ENCODE measurements around the gene ALDH1L2.
A peak's percentile ranks its signal among the peaks of the same experiment; 100 is the strongest.
"Not testable (repeated sequence)": the region's sequence is repeated elsewhere in the genome, so short reads cannot be mapped to it uniquely, and the experiment has no call there.

The ALDH1L2 gene

DNA sequence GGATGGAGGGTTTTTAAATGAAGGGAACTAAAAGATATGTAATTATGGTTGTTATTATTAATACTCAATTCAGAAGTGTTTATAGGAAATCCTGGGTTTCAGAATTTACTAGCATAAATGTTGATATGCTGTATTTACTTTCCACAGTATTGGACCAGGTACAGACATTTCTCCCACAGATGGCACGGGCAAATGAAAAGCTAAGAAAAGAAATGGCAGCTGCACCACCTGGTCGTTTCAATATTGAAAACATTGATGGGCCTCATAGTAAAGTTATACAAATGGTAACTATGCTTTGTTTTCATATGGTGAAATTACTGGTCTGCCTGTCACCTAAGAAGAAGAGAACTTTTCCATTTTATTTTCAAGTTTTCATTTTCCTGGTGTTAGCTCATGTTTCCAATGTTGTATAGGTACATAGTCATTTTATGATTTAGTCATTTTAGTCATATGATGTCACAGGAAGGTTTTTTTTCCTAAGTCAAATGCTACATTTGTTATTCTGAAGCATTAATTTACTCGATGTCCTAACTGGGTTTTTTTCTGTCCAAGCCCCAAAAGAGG lies 92.6 kb downstream of the ALDH1L2 start:
- H3K27ac Mint-ChIP-seq, result no peak overlapping the region
- no peaks in the 10 kb centered on the region for H3K27me3 Mint-ChIP-seq
- no peak overlapping the region for H3K4me3 Mint-ChIP-seq
- H3K9me3 Mint-ChIP-seq, result no peaks in the 10 kb centered on the region
- peaks cover 84% of the 10 kb centered on the region for H3K36me3 Mint-ChIP-seq (ENCODE audit: low read depth)
- H3K4me1 Mint-ChIP-seq (ENCODE audit: low read depth), result peaks cover 45% of the 10 kb centered on the region

DNA sequence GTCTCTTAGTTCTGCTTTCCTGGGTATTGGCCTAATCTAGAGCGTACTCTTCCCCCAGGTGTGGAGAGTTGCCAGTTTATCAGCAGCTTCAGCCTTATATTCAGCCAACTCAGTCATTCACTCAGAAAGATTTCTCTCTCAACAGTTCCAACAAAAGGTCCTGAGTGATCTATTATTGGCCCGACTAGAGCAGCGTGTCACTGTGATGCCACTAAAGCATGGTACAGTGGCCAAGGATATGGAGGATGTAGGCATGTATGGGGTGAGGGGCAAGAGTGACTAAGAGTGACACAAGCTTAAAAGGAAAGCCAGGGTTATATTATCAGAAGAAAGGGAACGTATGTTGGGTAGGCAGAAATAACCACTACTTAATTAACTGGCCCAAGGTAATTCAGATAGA lies 93.3 kb downstream of the ALDH1L2 start:
- H3K9me3 Mint-ChIP-seq, result no peaks in the 10 kb centered on the region
- peaks cover 81% of the 10 kb centered on the region for H3K36me3 Mint-ChIP-seq (ENCODE audit: low read depth)
- H3K27ac Mint-ChIP-seq, result no peak overlapping the region
- H3K27me3 Mint-ChIP-seq, result no peaks in the 10 kb centered on the region
- peaks cover 47% of the 10 kb centered on the region for H3K4me1 Mint-ChIP-seq (ENCODE audit: low read depth)
- no peak overlapping the region for H3K4me3 Mint-ChIP-seq

DNA sequence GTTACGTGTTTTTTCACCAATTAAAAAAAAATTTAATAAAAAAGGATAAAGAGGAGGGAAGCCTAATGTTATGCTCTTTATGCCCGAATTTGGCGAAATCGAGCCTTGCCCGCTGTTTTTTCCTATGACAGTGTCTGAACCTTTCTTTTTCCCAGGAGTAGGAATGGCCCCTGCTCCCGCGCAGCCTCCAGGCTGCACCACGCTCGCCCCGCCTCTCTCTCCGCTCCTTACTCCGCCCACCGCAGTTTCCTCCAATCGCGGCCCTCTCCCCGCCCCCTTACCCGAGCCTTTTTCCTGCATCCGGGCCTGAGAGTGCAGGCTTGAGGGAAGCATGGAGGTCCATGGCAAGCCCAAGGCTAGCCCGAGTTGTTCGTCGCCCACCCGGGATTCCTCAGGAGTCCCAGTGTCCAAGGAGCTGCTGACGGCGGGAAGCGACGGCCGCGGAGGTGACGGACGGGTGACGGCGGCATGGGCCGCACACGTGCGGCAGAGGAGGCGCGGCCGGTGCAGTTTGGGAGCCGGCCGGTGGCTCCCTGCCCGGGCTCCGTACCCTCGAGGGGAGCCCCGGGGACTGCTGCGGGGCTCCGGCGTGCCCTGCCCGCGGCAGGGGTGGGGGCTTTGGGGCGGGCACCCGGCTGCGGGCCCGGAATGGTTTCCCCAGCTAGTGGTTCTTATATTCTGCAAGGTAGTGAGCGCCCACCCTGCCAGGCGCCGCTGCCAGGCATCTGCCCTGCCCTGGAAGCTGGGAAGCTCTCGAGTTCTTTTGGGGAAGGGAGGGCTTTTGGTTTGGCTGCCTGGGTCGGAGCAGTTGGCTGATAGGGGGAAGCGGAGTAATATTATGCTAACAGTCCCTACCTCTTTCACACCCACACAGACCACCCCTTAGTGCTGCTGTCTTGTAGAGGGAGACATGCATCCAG lies 98.0 kb downstream of the ALDH1L2 start, which contains the start of gene NOPCHAP1:
Gene NOPCHAP1 (plus strand): TSS at position 295 of the 920 bp plus-strand sequence. CDS start 37 bp downstream, at position 332.
- H3K27me3 Mint-ChIP-seq, result peaks cover 4% of the 10 kb centered on the region
- H3K9me3 Mint-ChIP-seq, result no peaks in the 10 kb centered on the region
- H3K36me3 Mint-ChIP-seq (ENCODE audit: low read depth), result peaks cover 41% of the 10 kb centered on the region
- H3K4me3 Mint-ChIP-seq, result peak within 1 kb of the TSS; percentile 90
- H3K4me1 Mint-ChIP-seq (ENCODE audit: low read depth), result peaks cover 49% of the 10 kb centered on the region
- H3K27ac Mint-ChIP-seq, result peak within 1 kb of the TSS; percentile 75

DNA sequence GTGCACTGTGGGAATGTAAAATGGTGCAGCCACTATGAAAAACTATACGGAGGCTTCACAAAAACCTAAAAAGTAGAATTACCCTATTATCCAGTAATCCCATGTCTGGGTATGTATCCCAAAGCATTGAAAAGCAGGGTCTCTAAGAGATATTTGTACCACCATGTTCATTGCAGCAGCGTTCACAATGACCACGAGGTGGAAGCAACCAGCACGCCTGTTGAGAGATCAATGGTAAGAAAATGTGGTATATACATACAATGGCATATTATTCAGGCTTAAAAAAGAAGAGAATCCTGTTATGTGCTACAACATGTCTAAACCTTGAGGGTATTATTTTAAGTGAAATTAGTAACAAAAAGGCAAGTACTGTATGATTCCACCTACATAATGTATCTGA lies 99.1 kb downstream of the ALDH1L2 start:
- no peak overlapping the region for H3K27ac Mint-ChIP-seq
- no peaks in the 10 kb centered on the region for H3K9me3 Mint-ChIP-seq
- peak overlapping the region; percentile 90 for H3K4me3 Mint-ChIP-seq

DNA sequence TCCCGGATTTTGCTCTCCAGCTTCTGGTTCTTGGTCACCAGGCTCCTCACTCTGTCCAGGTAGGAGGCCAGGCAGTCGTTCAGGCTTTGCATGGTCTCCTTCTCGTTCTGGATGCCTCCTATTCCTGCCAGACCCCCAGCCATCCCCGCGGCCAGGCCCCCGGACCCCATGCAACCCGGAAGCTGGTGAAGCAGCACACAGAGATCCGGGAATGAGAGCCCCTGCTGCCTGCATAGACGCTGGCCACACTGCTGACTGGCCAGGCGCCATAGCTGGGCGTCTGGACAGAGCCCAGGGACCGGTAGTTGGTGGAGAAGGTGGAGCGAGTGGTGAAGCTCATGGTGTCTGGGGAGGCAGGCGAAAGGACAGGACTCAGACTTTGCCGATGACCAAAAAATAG lies 106.6 kb downstream of the ALDH1L2 start:
- H3K4me3 Mint-ChIP-seq; H3K27ac Mint-ChIP-seq; H3K9me3 Mint-ChIP-seq; H3K27me3 Mint-ChIP-seq; H3K36me3 Mint-ChIP-seq (ENCODE audit: low read depth): not testable (repeated sequence)
- H3K4me1 Mint-ChIP-seq (ENCODE audit: low read depth), result peaks cover 12% of the 10 kb centered on the region

More for the DNA sequence above, 99.1 kb downstream of the ALDH1L2 start:
- H3K36me3 Mint-ChIP-seq (ENCODE audit: low read depth), result peaks cover 30% of the 10 kb centered on the region
- H3K4me1 Mint-ChIP-seq (ENCODE audit: low read depth), result peaks cover 41% of the 10 kb centered on the region
- H3K27me3 Mint-ChIP-seq, result peaks cover 4% of the 10 kb centered on the region

DNA sequence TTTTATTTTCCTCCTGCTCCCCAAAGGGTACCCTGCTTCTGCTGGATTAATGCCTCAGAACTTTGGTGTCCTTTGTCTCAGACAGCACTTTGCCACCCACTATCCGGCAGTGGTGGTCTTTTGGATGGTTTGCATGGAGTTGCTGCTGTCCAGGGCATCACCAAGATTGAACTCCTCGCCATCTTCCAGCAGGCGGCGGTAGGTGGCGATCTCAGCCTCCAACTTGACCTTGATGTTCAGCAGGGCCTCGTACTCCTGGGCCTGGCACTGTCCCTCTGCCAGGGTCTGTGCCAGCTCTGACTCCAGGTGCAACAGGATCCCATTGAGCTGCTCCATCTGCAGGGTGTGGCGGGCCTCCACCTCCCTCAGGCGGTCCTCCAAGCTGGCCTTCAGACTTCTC lies 107.6 kb downstream of the ALDH1L2 start:
- Mint-ChIP-seq H3K9me3 (no peaks in the 10 kb centered on the region), H3K27ac (no peak overlapping the region), H3K4me1 (ENCODE audit: low read depth) (peaks cover 12% of the 10 kb centered on the region), H3K36me3 (ENCODE audit: low read depth) (no peaks in the 10 kb centered on the region), H3K4me3 (no peak overlapping the region), H3K27me3 (no peaks in the 10 kb centered on the region)

DNA sequence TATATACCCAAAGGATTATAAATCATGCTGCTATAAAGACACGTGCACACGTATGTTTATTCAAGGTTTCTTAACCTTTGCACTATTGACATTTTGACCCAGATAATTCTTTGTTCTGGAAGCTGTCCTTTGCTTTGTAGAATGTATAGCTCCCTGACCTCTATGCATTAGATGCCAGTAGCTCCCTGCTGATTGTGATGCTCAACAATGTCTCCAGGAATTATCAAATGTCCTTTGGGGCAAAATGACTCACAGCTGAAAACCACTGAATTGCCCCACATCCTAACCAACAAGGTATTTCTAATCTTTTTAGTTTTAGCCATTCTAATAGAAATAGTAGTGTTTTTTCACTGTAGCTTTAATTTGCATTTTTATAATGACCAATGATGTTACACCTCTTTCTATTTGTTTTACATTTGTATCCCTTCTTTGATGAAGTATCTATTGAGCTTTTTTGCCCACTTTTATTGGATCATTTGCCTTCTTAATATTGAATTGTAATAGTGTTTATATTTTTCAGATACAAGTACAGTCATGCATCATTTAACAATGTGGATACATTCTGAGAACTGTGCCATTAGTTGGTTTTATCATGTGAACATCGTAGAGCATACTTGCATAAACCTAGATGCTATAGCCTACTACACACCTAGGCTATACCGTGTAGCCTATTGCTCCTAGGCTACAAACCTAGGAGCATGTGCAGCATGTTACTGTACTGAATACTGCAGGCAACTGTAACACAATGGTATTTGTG lies 108.5 kb downstream of the ALDH1L2 start:
- Mint-ChIP-seq H3K4me1 (ENCODE audit: low read depth) (peaks cover 17% of the 10 kb centered on the region), H3K4me3 (no peak overlapping the region), H3K27me3 (no peaks in the 10 kb centered on the region), H3K9me3 (no peaks in the 10 kb centered on the region), H3K36me3 (ENCODE audit: low read depth) (no peaks in the 10 kb centered on the region), H3K27ac (no peak overlapping the region)

DNA sequence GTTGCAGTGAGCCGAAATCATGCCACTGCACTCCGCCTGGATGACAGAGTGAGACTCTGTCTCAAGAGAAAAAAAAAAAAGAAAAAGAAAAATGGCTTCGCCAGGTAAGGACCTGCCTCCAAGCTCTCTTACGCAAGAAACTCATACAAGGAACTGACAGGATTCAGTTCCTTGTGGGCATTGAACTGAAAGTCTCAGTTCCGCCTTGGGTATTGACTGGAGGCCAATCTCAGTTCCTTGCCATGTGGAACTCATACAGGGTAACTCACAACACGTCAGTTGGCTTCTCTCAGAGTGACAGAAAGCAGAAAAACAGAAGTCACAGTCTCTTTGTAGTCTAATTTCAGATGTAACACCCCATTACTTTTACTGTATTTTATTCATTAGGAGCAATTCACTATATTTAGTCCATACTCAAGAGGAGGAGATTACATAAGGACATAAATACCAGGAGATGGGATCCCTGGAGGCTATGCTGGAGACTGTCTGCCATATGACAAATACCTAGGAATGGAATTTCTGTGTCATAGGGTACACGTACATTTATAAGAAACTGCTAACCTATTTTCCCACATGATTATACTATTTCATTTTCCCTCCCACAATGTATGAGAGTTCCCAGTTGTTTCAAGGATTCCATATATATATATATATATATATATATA lies 109.5 kb downstream of the ALDH1L2 start:
- H3K9me3 Mint-ChIP-seq, result no peaks in the 10 kb centered on the region
- H3K4me3 Mint-ChIP-seq, result no peak overlapping the region
- peaks cover 17% of the 10 kb centered on the region for H3K4me1 Mint-ChIP-seq (ENCODE audit: low read depth)
- H3K27ac Mint-ChIP-seq, result no peak overlapping the region
- no peaks in the 10 kb centered on the region for H3K36me3 Mint-ChIP-seq (ENCODE audit: low read depth)
- H3K27me3 Mint-ChIP-seq, result no peaks in the 10 kb centered on the region

DNA sequence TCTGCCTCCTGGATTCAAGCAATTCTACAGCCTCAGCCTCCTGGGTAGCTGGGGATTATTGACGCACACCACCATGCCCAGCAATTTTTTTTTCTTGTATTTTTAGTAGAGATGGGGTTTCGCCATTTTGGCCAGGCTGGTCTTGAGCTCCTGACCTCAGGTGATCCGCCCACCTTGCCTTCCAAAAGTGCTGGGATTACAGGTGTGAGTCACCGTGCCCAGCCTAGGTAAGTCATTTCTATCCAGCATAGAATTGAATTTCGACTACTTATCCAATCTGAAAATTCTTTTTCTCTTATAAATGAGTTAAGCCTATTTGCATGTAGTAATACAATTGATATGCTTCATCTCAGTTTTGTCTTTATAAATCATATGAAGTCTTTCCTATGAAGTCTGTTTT lies 111.0 kb downstream of the ALDH1L2 start:
- Mint-ChIP-seq H3K36me3 (ENCODE audit: low read depth) (no peaks in the 10 kb centered on the region), H3K27me3 (no peaks in the 10 kb centered on the region), H3K4me3 (no peak overlapping the region), H3K9me3 (no peaks in the 10 kb centered on the region), H3K27ac (no peak overlapping the region), H3K4me1 (ENCODE audit: low read depth) (peaks cover 17% of the 10 kb centered on the region)

DNA sequence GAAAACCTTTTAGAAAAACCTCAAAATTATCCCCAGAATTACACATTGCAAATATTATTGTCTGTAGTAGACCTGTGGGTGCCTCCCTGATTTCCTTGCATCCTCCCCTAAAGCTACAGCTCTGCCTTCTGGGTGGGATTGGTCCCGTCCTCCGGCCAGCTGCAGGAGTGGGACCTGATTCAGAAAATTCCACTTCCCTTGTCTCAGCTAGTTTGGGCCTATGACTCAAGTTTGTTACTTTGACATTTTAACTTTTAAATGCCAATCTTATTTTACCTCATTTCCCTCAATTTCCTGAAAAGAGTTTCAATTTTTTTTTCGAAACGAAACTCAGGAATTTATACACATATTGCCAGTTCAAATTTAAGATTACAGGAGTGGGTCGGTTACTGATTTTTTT lies 113.0 kb downstream of the ALDH1L2 start:
- Mint-ChIP-seq H3K9me3 (no peaks in the 10 kb centered on the region), H3K27ac (no peak overlapping the region), H3K4me3 (no peak overlapping the region), H3K4me1 (ENCODE audit: low read depth) (peaks cover 17% of the 10 kb centered on the region), H3K27me3 (peaks cover under 1% of the 10 kb centered on the region), H3K36me3 (ENCODE audit: low read depth) (no peaks in the 10 kb centered on the region)

All from stimulated activated naive CD8-positive, alpha-beta T cell treated with anti-CD3 and anti-CD28 coated beads, Interleukin-15, Interleukin-2, amounts not matched to agents 100 ng/mL and 50 ng/mL, for 24 hours (primary cell).